GM12874 (cell line): Measurements from ENCODE around the gene FAM174C.

Experiments
- TF ChIP-seq, protein P1 (sequence below): IDR thresholded peaks from 2 replicates; pipeline ENCODE4 v1.5.1; 2011; ENCODE audit warnings: low read depth, mild to moderate bottlenecking, control low read depth, low read length, moderate library complexity; ENCODE audit not compliant: insufficient read depth

The FAM174C gene

DNA sequence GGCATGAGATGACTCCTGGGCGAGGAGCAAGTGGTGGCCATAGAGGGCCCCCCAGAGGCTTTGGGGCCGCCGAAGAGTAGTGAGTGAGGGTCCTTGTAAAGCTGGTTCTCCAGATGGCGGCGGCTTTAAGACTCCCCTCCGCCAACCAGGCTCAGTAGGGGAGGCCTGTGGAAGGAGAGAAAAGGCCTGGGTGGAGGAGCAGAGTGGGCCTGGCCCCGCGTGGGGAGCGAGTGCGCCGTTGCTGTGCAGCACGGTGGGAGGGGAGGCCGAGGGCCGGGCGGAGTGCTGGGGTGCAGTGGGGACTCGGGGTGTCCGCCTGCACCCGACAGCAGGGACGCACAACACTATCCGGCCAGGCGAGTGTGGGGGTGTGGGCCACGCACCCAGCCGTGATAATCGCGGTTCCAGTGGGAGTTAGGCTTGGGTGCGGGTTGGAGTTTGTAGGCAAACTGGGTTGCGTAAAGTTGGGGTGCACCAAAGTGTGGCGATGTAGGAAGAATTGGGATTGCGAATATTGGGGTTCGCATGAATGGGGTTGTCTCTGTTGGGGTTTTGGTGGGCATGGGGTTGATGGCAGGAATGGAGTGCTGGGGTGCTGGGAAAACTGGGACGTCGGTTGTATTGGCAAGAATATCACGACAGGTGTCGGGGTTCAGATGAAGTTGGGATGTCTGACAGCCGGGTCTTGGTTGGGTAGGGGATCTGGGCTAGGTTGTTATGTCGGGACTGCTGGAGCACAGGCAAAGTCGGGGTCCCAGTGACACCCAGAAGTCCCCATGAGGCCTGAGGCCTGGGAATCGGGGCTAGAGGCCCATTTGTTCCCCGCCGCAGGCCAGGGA lies 6.9 kb upstream of the FAM174C start:
- TF ChIP-seq, protein P1, sequence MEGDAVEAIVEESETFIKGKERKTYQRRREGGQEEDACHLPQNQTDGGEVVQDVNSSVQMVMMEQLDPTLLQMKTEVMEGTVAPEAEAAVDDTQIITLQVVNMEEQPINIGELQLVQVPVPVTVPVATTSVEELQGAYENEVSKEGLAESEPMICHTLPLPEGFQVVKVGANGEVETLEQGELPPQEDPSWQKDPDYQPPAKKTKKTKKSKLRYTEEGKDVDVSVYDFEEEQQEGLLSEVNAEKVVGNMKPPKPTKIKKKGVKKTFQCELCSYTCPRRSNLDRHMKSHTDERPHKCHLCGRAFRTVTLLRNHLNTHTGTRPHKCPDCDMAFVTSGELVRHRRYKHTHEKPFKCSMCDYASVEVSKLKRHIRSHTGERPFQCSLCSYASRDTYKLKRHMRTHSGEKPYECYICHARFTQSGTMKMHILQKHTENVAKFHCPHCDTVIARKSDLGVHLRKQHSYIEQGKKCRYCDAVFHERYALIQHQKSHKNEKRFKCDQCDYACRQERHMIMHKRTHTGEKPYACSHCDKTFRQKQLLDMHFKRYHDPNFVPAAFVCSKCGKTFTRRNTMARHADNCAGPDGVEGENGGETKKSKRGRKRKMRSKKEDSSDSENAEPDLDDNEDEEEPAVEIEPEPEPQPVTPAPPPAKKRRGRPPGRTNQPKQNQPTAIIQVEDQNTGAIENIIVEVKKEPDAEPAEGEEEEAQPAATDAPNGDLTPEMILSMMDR, result no peak

DNA sequence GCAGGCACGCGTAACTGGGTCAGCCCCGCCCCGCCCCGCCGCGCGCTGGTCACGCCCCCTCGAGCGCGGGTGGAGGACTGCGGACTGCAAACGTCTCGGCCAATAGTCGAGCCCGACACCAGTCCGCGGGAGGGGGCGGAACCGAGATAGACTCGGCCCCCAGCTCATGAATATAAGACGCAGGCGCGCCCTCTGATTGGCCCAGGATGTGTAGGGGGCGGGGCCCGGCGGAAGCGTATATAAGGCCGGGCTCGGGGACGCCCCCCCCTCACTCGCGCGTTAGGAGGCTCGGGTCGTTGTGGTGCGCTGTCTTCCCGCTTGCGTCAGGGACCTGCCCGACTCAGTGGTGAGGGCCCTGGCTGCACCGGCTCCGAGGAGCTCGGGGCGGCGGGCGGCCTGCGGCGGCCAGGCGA lies 6.3 kb upstream of the FAM174C start, which contains the start of gene CIRBP:
Gene CIRBP, plus strand, starts transcription at position 268 of the 413 bp plus-strand sequence. CDS start 1,602 bp downstream, outside the sequence.
- TF ChIP-seq, protein P1, result no peak

DNA sequence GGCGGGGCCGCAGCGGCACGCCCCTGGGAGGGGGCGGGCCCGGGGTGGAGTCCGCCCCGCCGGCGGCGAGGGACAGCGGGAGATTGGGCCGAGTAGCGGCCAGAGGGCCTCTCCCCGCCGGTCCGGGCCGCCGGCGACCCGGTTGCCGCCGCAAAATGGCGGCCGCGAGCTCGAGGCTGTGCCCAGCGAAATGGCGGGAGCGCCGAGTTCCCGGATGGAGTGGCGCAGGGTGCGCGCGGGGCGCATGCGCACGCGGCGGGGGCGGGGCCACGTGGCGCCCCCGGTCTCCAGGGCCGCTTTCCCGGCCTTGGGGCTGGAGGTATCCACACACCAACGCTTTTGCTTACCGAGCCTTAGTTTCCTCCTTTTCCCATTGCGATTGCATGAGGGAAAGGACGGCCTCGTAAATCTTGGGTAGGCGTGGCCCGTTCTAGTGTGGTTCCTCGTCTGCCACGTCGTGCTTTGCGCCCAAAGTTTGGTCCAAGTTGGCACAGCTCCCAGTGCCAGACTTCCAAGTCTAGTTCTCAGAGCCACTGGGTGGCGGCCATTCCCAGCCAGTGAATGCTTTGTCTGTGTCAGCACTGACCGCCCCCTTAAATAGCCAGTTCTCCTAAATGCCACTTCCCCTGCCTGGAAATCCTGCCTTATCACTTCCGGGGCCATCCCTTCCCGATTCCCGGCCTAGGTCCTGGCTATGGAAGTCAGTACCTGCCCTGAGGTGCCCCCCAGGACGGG lies 5.7 kb upstream of the FAM174C start:
- TF ChIP-seq, protein P1, result no peak

DNA sequence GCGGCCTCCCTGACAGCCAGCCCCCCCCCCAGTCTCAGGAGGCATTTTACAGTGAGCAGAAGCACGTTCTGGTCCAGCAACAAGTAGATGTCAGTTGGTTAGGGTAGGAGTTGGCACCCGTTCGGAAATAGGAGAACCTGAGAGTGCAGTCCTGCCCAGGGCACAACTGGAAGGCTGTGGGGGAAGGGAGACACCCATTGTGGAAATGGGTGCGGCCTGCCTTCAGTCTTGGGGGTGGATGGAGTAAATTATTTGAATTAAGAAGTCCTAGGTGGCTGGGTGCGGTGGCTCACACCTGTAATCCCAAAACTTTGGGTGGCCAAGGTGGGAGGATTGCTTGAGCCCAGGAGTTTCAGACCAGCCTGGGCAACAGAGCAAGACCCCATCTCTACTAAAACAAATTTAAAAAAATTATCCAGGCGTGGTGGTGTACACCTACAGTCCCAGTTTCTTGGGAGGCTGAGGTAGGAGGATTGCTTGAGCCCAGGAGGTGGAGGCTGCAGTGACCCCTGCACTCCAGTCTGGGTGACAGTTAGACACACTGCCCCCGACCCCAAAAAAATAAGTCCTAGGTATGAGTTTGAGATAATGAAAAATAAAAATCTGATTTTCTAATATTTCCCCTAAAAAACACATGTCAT lies 5.0 kb upstream of the FAM174C start:
- TF ChIP-seq, protein P1, result no peak

DNA sequence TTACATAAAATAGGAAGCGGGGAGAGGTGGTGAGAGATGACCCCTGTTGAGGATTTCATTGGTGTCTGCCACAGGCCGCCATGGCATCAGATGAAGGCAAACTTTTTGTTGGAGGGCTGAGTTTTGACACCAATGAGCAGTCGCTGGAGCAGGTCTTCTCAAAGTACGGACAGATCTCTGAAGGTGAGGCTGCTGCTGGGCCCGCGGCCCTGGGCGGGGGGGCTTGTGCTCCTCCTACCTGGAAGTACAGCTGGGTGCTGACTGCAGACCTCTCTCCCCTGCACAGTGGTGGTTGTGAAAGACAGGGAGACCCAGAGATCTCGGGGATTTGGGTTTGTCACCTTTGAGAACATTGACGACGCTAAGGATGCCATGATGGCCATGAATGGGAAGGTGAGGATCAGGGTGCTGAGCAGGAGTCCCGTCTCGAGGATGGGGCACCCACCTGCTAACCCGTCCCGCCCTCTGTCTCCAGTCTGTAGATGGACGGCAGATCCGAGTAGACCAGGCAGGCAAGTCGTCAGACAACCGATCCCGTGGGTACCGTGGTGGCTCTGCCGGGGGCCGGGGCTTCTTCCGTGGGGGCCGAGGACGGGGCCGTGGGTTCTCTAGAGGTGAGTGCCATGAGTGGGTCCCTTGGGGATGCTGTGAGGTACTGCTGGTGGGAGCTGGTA lies 4.3 kb upstream of the FAM174C start:
- TF ChIP-seq, protein P1, result no peak

DNA sequence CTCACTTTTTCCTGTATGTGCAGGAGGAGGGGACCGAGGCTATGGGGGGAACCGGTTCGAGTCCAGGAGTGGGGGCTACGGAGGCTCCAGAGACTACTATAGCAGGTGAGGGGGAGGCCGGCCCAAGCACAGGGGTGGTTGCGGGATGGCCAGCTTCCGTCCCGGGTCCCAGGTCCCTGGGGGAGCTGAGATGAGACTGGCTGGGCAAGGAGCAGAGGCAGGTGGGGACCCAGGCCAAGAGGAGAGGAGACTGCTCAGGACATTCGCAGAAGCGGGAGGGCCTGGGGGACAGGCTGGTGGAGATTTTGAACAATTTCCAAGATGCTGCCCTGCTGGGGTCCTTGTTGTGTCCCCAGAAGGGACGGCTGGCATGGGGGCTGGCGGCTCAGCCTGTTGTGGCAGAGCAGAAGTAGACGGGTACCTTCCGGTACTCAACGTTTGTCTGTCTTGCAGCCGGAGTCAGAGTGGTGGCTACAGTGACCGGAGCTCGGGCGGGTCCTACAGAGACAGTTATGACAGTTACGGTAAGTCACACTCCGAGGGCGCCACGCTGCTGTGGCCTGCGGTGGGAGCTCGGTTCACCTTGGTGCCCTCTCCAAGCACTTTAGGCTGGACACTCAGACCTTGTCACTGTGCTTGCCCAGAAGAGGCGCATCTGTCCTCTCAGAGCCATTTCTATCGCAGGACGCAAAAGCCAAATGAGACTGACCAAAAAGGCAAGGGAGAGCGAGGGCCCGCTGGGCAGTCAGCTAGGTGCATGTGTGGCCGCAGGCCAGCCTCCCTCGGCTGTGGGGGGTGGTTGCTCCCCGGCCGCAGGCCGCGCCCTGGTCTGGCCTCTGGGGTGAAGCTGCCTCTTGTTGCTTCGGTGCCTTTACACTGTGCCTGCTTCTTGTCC lies 3.6 kb upstream of the FAM174C start:
- TF ChIP-seq, protein P1, result no peak
